B cell (primary cell): ENCODE results near the gene MTPN. TPM values are rescaled to one million over a fixed set of nuclear protein-coding genes. Genes with fewer than 3 reads are reported as not detected.

Experiments
- ATAC-seq: fragments of 200-7000 bp; cut with Tn5 transposase; one replicate; pipeline ENCODE4 v1.10.0; 2021; ENCODE audit warnings: low read depth, mild to moderate bottlenecking, moderate number of reproducible peaks, moderate library complexity
- CTCF ChIA-PET: fragments of 350-600 bp; sonication (Branson Sonifier 250); formaldehyde crosslinking; loops from one replicate; lab custom pipeline; 2021; ENCODE audit warnings: antibody characterized with exemption, inconsistent platforms; lab: Charles Lee
- POLR2A ChIA-PET: fragments of 350-600 bp; sonication (Branson Sonifier 250); formaldehyde crosslinking; loops from one replicate; lab custom pipeline; 2021; ENCODE audit warnings: antibody characterized with exemption; lab: Charles Lee
- DNase-seq: peaks from one replicate; pipeline ENCODE4 v3.0.0; 2013
- H2AFZ ChIP-seq: 2 replicates; pipeline ENCODE4 v1.6.1; 2012; ENCODE audit warnings: mild to moderate bottlenecking, low read depth, low read length; ENCODE audit not compliant: insufficient read depth, poor library complexity, severe bottlenecking
- H3K27ac ChIP-seq, 2 donors: 1 replicate in 1 of 2; 2 replicates in 1 of 2; pipeline ENCODE4 v1.5.1; 2012 to 2013; ENCODE audit warnings: low read length in 2 of 2, mild to moderate bottlenecking in 2 of 2, moderate library complexity in 1 of 2
- H3K27me3 ChIP-seq, 4 experiments: fragments of 200-600 bp in 1 of 4; sonication (generic) in 1 of 4; replicated peaks in 1 of 4; 1 replicate in 2 of 4; 2 replicates in 2 of 4; pipeline versions ENCODE4 v1.6.1 to v1.7.0; 2013 to 2016; ENCODE audit warnings: low read length in 3 of 4, mild to moderate bottlenecking in 2 of 4, mixed read lengths in 1 of 4, moderate library complexity in 1 of 4; ENCODE audit not compliant: insufficient read depth in 4 of 4, control insufficient read depth in 3 of 4; ENCODE audit errors: control extremely low read depth in 1 of 4
- H3K36me3 ChIP-seq, 2 experiments: replicated peaks in 1 of 2; 1 replicate in 1 of 2; 2 replicates in 1 of 2; pipeline versions ENCODE4 v1.6.1 to v1.7.1; 2013; ENCODE audit warnings: low read length in 1 of 2; ENCODE audit not compliant: insufficient read depth in 2 of 2, control insufficient read depth in 1 of 2; ENCODE audit errors: control extremely low read depth in 1 of 2, extremely low read depth in 1 of 2
- H3K4me1 ChIP-seq, 2 donors: fragments of 200-600 bp in 1 of 2; sonication (generic) in 1 of 2; 1 replicate in 1 of 2; 2 replicates in 1 of 2; pipeline versions ENCODE4 v1.5.1 to v1.6.1; 2013 to 2017; ENCODE audit warnings: low read length in 2 of 2; ENCODE audit not compliant: control insufficient read depth in 2 of 2, insufficient read depth in 2 of 2
- H3K4me2 ChIP-seq: replicated peaks from 2 replicates; pipeline ENCODE3; 2012; ENCODE audit warnings: mild to moderate bottlenecking, low read depth, low read length; ENCODE audit not compliant: poor library complexity, severe bottlenecking
- H3K4me3 ChIP-seq, 5 experiments: fragments of 200-600 bp in 1 of 5; sonication (generic) in 1 of 5; 1 replicate in 3 of 5; 2 replicates in 2 of 5; pipeline versions ENCODE4 v1.5.1 to v1.7.0; 2011 to 2016; ENCODE audit warnings: low read length in 4 of 5, mild to moderate bottlenecking in 4 of 5, low read depth in 2 of 5, control low read depth in 1 of 5, moderate library complexity in 1 of 5; ENCODE audit not compliant: insufficient read depth in 1 of 5; ENCODE audit errors: control extremely low read depth in 1 of 5, extremely low read depth in 1 of 5
- H3K79me2 ChIP-seq: fragments of 200-600 bp; sonication (generic); one replicate; pipeline ENCODE4 v1.6.0; 2016; ENCODE audit warnings: low read length; ENCODE audit not compliant: control insufficient read depth, insufficient read depth
- H3K9ac ChIP-seq: fragments of 200-600 bp; sonication (generic); 2 replicates; pipeline ENCODE4 v1.6.1; 2017; ENCODE audit warnings: mild to moderate bottlenecking, low read length, moderate library complexity
- H3K9me3 ChIP-seq, 3 donors: one replicate each; pipeline versions ENCODE4 v1.6.1 to v1.7.1; 2013; ENCODE audit warnings: low read length in 2 of 3; ENCODE audit not compliant: control insufficient read depth in 2 of 3, insufficient read depth in 1 of 3; ENCODE audit errors: control extremely low read depth in 1 of 3
- H4K20me1 ChIP-seq: 2 replicates; pipeline ENCODE4 v1.6.0; 2012; ENCODE audit warnings: mild to moderate bottlenecking, low read length; ENCODE audit not compliant: insufficient read depth, control insufficient read depth, poor library complexity, severe bottlenecking
- H3K27ac Mint-ChIP-seq: one replicate; pipeline ENCODE4 v1.8.0; 2021; ENCODE audit warnings: mixed read lengths
- H3K27me3 Mint-ChIP-seq: one replicate; pipeline ENCODE4 v1.8.0; 2021; ENCODE audit warnings: mixed read lengths
- H3K4me1 Mint-ChIP-seq: one replicate; pipeline ENCODE4 v1.8.0; 2021; ENCODE audit warnings: mixed read lengths
- H3K4me3 Mint-ChIP-seq: one replicate; pipeline ENCODE4 v1.8.0; 2021; ENCODE audit warnings: mixed read lengths
- H3K9me3 Mint-ChIP-seq: one replicate; pipeline ENCODE4 v1.8.0; 2022; ENCODE audit warnings: mixed read lengths; ENCODE audit not compliant: insufficient read depth
- EZH2 ChIP-seq: IDR thresholded peaks from 2 replicates; pipeline ENCODE4 v1.6.1; 2012; ENCODE audit warnings: borderline replicate concordance, low read depth, mild to moderate bottlenecking, moderate library complexity, low read length; ENCODE audit not compliant: insufficient read depth, poor library complexity, severe bottlenecking
- WGBS: methylation state at CpG from one replicate; pipeline ENCODE4 v1.1.5; 2013; ENCODE audit warnings: missing lambda C conversion rate; ENCODE audit not compliant: insufficient coverage; 5-methylcytosine and 5-hydroxymethylcytosine counted together
- intact Hi-C: fragments of 100-400 bp; cut with micrococcal nuclease; formaldehyde crosslinking; loops from one replicate; pipeline ENCODE4 v1.10.0; 2022
- polyA plus RNA-seq: library from polyadenylated mRNA; depleted of rRNA; stranded (reverse); fragments of >200 nt; gene quantifications from 2 replicates; pipeline ENCODE4 v1.2.3, GENCODE V29; 2012
- total RNA-seq, 2 donors: library from RNA; stranded (reverse); fragments of 120-200 nt in 1 of 2; gene quantifications; 1 replicate in 1 of 2; 2 replicates in 1 of 2; pipeline versions ENCODE4 v1.2.3 to v1.2.4, GENCODE V29; 2013 to 2022
- TF ChIP-seq, protein P1 (sequence below): fragments of 200-600 bp; IDR thresholded peaks from one replicate; pipeline ENCODE4 v1.8.0; 2022; ENCODE audit warnings: antibody characterized with exemption, mild to moderate bottlenecking

MTPN gene
- total and polyA plus RNA-seq, 2 donors (not counting 1 experiment from before 2014, with no cell fraction given), result 60.5 to 115 TPM

DNA sequence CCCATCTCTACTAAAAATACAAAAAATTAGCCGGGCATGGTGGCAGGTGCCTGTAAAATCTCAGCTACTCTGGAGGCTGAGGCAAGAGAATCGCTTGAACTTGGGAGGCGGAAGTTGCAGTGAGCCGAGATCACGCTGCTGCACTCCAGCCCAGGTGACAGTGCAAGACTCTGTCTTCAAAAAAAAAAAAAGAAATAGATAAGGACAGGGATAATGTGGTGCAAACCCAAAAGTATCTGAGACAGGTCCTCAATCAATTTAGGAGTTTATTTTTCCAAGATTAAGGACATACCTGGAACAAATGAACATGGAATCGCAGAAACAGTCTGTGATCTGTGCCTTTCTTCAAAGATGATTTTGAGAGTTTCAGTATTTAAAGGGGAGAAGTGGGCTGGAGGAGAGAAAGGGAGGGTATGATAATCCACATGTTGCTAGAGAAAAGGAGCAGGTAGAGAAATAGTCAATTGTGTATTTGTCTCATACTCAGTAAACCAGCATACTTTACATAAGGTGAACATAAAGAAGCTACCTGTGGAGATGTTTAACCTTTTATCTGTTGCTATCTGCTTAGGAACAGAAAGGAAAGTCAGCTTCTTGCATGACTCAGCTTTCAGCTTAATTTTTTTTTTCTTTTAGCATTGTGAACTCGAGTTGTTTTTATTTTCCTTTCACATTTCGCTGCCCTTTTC lies 4.9 kb upstream of the MTPN start:
- peak overlapping the region; percentile 95 for H3K27ac Mint-ChIP-seq
- H3K27me3 ChIP-seq, result no peaks in the 10 kb centered on the region
- 73% methylated on average over 5 of the region's 8 CpGs for WGBS
- H3K9ac ChIP-seq, result no peak overlapping the region
- no peak for DNase-seq
- TF ChIP-seq, protein P1, sequence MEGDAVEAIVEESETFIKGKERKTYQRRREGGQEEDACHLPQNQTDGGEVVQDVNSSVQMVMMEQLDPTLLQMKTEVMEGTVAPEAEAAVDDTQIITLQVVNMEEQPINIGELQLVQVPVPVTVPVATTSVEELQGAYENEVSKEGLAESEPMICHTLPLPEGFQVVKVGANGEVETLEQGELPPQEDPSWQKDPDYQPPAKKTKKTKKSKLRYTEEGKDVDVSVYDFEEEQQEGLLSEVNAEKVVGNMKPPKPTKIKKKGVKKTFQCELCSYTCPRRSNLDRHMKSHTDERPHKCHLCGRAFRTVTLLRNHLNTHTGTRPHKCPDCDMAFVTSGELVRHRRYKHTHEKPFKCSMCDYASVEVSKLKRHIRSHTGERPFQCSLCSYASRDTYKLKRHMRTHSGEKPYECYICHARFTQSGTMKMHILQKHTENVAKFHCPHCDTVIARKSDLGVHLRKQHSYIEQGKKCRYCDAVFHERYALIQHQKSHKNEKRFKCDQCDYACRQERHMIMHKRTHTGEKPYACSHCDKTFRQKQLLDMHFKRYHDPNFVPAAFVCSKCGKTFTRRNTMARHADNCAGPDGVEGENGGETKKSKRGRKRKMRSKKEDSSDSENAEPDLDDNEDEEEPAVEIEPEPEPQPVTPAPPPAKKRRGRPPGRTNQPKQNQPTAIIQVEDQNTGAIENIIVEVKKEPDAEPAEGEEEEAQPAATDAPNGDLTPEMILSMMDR, result no peak
- no peak for TF ChIP-seq EZH2
- peak overlapping the region; percentile 68 for H3K4me2 ChIP-seq
- CTCF ChIA-PET, result interaction anchor here (1.0 to 1.9 kb wide), 5 partner anchors 11 to 181 kb away, joined by 3 to 7 read pairs (median 5); no protein-coding TSS in a partner anchor
- H3K9me3 Mint-ChIP-seq, result no peaks in the 10 kb centered on the region
- peak overlapping the region; percentile 11 to 78 for H3K27ac ChIP-seq
- no peaks in the 10 kb centered on the region for H3K27me3 Mint-ChIP-seq
- no peak overlapping the region for H3K4me3 ChIP-seq
- no peaks in the 10 kb centered on the region for H4K20me1 ChIP-seq
- H3K4me1 Mint-ChIP-seq, result peaks cover 54% of the 10 kb centered on the region
- POLR2A ChIA-PET, result no interaction called here
- no peak overlapping the region for H2AFZ ChIP-seq
- H3K79me2 ChIP-seq, result peaks cover 56% of the 10 kb centered on the region
- H3K9me3 ChIP-seq, result no peaks in the 10 kb centered on the region
- intact Hi-C loops, result no loop called here
- H3K36me3 ChIP-seq, result no peaks in the 10 kb centered on the region
- ATAC-seq, result no peak
- peaks cover 40 to 55% of the 10 kb centered on the region in 2 donors for H3K4me1 ChIP-seq
- H3K4me3 Mint-ChIP-seq, result peak overlapping the region; percentile 80

DNA sequence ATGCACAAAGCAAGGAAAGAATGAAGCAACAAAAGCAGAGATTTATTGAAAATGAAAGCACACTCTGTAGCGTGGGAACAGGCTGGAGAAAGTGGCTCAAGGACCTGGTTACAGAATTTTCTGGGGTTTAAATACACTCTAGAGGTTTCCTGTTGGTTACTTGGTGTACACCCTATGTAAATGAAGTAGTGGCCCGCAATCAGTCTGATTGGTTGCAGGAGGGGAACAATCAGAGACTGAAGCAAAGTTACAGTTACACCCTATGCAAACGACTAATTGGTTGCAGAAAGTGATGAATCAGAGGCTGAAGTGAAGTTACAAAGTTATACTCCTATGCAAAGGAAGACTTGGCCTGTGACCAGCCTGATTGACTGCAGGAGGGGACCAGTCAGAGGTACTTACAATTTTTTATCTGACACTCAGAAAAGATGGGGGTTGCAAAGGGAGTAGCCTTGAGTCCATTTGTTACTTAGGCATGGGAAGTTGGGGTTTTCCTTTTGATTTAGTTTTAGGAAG lies 3.6 kb upstream of the MTPN start:
- intact Hi-C loops, result no loop called here
- Histone ChIP-seq H3K4me2 (peak overlapping the region; percentile 68), H3K9ac (peak overlapping the region; percentile 42), H4K20me1 (peaks cover 4% of the 10 kb centered on the region), H3K79me2 (peaks cover 67% of the 10 kb centered on the region), H3K4me1 (peaks cover 40 to 55% of the 10 kb centered on the region in 2 donors), H3K27ac (peak overlapping the region; percentile 70 to 78), H3K27me3 (no peaks in the 10 kb centered on the region), H2AFZ (peak overlapping the region; percentile 11), H3K9me3 (no peaks in the 10 kb centered on the region), H3K4me3 (peak overlapping the region in 4 of 5 experiments; percentile 19 to 40 (median 37)), H3K36me3 (peaks cover 0 to 2% of the 10 kb centered on the region in 2 experiments)
- ChIA-PET POLR2A (no interaction called here), CTCF (interaction anchor here (1.0 to 1.4 kb wide), 3 partner anchors 10 to 30 kb away, joined by 3 to 5 read pairs (median 4); no protein-coding TSS in a partner anchor)
- H3K4me1 Mint-ChIP-seq, result peaks cover 64% of the 10 kb centered on the region
- no peaks in the 10 kb centered on the region for H3K9me3 Mint-ChIP-seq
- TF ChIP-seq EZH2, result no peak
- TF ChIP-seq, protein P1, result no peak
- peak overlapping the region; percentile 80 for H3K4me3 Mint-ChIP-seq
- WGBS, result 4% methylated on average over 2 of the region's 3 CpGs
- DNase-seq (peak; percentile 86), ATAC-seq (peak; percentile 63)
- H3K27me3 Mint-ChIP-seq, result no peaks in the 10 kb centered on the region
- H3K27ac Mint-ChIP-seq, result peak overlapping the region; percentile 95
